ENCODE results near the gene DEFB123. TPM values are rescaled to one million over a fixed set of nuclear protein-coding genes. Genes with fewer than 3 reads are reported as not detected.
"Not testable (repeated sequence)": the region's sequence is repeated elsewhere in the genome, so short reads cannot be mapped to it uniquely, and the experiment has no call there.

Gene DEFB123
- total and polyA plus RNA-seq, 4 experiments from 2014 or later = not detected

DNA sequence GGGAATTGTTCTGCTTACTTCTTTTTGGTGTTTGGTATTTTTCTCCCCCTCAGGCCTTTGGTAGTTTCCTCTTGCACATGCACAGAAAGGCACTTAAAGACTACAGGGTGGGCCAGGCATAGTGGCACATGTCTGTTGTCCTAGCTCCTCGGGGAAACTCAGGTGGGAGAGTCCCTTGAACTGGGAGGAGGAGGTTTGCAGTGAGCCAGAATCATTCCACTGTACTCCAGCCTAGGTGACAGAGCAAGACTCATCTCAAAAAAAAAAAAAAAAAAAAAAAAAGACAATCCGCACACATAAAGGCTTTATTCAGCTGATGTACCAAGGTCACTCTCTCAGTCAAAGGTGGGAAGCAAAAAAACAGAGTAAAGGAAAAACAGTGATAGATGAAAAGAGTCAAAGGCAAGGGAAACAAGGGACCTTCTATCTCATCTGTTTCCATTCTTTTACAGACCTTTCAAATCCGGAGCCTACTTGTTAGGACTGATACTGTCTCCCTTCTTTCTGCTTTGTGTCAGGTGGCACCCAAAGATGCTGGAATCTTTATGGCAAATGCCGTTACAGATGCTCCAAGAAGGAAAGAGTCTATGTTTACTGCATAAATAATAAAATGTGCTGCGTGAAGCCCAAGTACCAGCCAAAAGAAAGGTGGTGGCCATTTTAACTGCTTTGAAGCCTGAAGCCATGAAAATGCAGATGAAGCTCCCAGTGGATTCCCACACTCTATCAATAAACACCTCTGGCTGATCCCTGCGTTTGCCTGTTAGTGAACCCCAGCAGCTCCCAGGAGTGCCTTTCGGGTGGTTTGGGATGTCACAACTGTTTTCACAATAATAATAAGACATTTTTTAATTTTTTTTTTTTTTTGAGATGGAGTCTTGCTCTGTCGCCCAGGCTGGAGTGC, 9.3 kb downstream of the DEFB123 start:
- ChIA-PET POLR2A (ENCODE audit: partially characterized antibody) (no interaction called here), CTCF (ENCODE audit: partially characterized antibody) (interaction anchor here (1.4 to 2.9 kb wide), 2 partner anchors 10 to 53 kb away, joined by 4 to 11 read pairs; no protein-coding TSS in a partner anchor)
- no peak for DNase-seq
- Mint-ChIP-seq H3K4me3 (no peak overlapping the region), H3K27ac (no peak overlapping the region), H3K36me3 (no peaks in the 10 kb centered on the region), H3K4me1 (no peaks in the 10 kb centered on the region), H3K27me3 (peaks cover 5 to 7% of the 10 kb centered on the region in 2 donors), H3K9me3 (no peaks in the 10 kb centered on the region)
- Histone ChIP-seq H3K4me3 (ENCODE audit: low read length in 2 of 2) (no peak overlapping the region), H3K4me1 (ENCODE audit: insufficient read depth, low read length) (no peaks in the 10 kb centered on the region), H3K27me3 (ENCODE audit: insufficient read depth, low read length) (no peaks in the 10 kb centered on the region), H3K36me3 (ENCODE audit: insufficient read depth, low read length) (no peaks in the 10 kb centered on the region), H3K9me3 (ENCODE audit: control insufficient read depth in 1 of 2, low read length in 2 of 2) (no peaks in the 10 kb centered on the region), H3K27ac (ENCODE audit: low read depth, low read length) (no peak overlapping the region)
- intact Hi-C loops (cut with micrococcal nuclease) = no loop called here

DNA sequence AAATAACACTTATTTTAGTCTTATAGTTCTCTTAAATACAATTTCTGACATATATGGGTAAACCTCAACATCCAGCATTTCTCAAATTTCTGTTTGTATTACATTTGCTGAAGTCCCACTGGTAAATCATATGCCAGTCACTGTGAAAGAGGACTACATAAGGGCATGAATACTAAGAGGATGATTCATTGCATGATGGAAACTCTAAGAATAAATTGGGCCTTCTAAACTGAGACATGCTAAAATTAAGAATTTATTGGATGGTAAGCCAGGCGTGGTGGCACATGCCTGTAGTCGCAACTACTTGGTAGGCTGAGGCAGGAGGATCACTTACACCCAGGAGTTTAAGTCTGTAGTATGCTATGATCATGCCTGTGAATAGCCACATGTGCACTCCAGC, 12.1 kb downstream of the DEFB123 start:
- intact Hi-C loops (cut with micrococcal nuclease) = no loop called here
- Mint-ChIP-seq H3K4me1 (no peaks in the 10 kb centered on the region), H3K27ac (no peak overlapping the region), H3K27me3 (peaks cover 6 to 9% of the 10 kb centered on the region in 2 donors), H3K4me3 (no peak overlapping the region), H3K9me3 (no peaks in the 10 kb centered on the region), H3K36me3 (no peaks in the 10 kb centered on the region)
- POLR2A ChIA-PET (ENCODE audit: partially characterized antibody) = no interaction called here
- Histone ChIP-seq H3K27me3 (ENCODE audit: insufficient read depth, low read length) (no peaks in the 10 kb centered on the region), H3K4me3 (ENCODE audit: low read length in 2 of 2) (no peak overlapping the region), H3K9me3 (ENCODE audit: control insufficient read depth in 1 of 2, low read length in 2 of 2) (no peaks in the 10 kb centered on the region), H3K4me1 (ENCODE audit: insufficient read depth, low read length) (no peaks in the 10 kb centered on the region), H3K27ac (ENCODE audit: low read depth, low read length) (no peak overlapping the region), H3K36me3 (ENCODE audit: insufficient read depth, low read length) (no peaks in the 10 kb centered on the region)
- DNase-seq = no peak
- CTCF ChIA-PET (ENCODE audit: partially characterized antibody) = no interaction called here

DNA sequence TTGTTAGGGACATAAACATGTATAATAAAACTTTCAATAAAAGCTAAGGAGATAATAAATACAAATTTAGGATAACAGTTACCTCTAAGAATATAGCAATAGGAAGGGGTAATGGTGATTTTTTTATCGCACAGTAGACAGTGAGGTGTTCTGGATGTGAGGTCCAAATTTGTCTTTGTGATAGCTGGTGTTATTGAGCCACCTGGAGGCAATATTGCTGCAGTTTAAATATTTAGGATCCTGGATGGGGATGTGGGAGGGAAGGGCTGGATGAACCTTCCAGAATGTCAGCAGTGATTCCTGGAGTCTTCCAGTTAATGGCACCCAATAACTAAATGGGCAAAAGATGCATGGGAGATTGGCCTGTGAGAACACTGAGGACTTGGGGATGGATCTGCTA, 13.9 kb downstream of the DEFB123 start:
- no peaks in the 10 kb centered on the region for H3K4me1 ChIP-seq (ENCODE audit: insufficient read depth, low read length)
- intact Hi-C loops (cut with micrococcal nuclease) = no loop called here
- H3K9me3 Mint-ChIP-seq = no peaks in the 10 kb centered on the region
- no peaks in the 10 kb centered on the region for H3K27me3 ChIP-seq (ENCODE audit: insufficient read depth, low read length)
- POLR2A ChIA-PET (ENCODE audit: partially characterized antibody) = no interaction called here
- no peak overlapping the region for H3K27ac Mint-ChIP-seq
- no peaks in the 10 kb centered on the region for H3K36me3 ChIP-seq (ENCODE audit: insufficient read depth, low read length)
- H3K4me3 ChIP-seq (ENCODE audit: low read length in 2 of 2) = no peak overlapping the region
- no peak overlapping the region for H3K27ac ChIP-seq (ENCODE audit: low read depth, low read length)
- no peak overlapping the region for H3K4me3 Mint-ChIP-seq
- CTCF ChIA-PET (ENCODE audit: partially characterized antibody) = interaction anchor here (0.6 kb wide), 1 partner anchor 103 kb away, joined by 3 read pairs; no protein-coding TSS in a partner anchor
- no peaks in the 10 kb centered on the region for H3K9me3 ChIP-seq (ENCODE audit: control insufficient read depth in 1 of 2, low read length in 2 of 2)
- peaks cover 9% of the 10 kb centered on the region in 2 donors for H3K27me3 Mint-ChIP-seq
- H3K36me3 Mint-ChIP-seq = no peaks in the 10 kb centered on the region
- H3K4me1 Mint-ChIP-seq = no peaks in the 10 kb centered on the region
- DNase-seq = no peak

DNA sequence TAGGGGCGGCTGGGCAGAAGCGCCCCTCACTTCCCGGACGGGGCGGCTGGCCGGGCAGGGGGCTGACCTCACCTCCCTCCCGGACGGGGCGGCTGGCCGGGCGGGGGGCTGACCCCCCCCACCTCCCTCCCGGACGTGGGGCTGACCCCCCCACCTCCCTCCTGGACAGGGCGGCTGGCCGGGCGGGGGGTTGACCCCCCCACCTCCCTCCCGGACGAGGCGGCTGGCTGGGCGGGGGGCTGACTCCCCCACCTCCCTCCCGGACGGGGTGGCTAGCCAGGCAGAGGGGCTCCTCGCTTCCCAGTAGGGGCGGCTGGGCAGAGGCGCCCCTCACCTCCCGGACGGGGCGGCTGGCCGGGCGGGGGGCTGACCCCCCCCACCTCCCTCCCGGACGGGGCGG, 30.5 kb downstream of the DEFB123 start:
- H3K4me3 ChIP-seq (ENCODE audit: low read length in 2 of 2); H3K27ac ChIP-seq (ENCODE audit: low read depth, low read length); H3K9me3 ChIP-seq (ENCODE audit: control insufficient read depth in 1 of 2, low read length in 2 of 2); DNase-seq; H3K9me3 Mint-ChIP-seq; H3K4me1 Mint-ChIP-seq; intact Hi-C loops (cut with micrococcal nuclease); H3K36me3 Mint-ChIP-seq; H3K27ac Mint-ChIP-seq; POLR2A ChIA-PET (ENCODE audit: partially characterized antibody); H3K4me1 ChIP-seq (ENCODE audit: insufficient read depth, low read length); CTCF ChIA-PET (ENCODE audit: partially characterized antibody); H3K36me3 ChIP-seq (ENCODE audit: insufficient read depth, low read length); H3K4me3 Mint-ChIP-seq; H3K27me3 ChIP-seq (ENCODE audit: insufficient read depth, low read length): not testable (repeated sequence)
- H3K27me3 Mint-ChIP-seq = peaks cover 13 to 27% of the 10 kb centered on the region in 2 donors

DNA sequence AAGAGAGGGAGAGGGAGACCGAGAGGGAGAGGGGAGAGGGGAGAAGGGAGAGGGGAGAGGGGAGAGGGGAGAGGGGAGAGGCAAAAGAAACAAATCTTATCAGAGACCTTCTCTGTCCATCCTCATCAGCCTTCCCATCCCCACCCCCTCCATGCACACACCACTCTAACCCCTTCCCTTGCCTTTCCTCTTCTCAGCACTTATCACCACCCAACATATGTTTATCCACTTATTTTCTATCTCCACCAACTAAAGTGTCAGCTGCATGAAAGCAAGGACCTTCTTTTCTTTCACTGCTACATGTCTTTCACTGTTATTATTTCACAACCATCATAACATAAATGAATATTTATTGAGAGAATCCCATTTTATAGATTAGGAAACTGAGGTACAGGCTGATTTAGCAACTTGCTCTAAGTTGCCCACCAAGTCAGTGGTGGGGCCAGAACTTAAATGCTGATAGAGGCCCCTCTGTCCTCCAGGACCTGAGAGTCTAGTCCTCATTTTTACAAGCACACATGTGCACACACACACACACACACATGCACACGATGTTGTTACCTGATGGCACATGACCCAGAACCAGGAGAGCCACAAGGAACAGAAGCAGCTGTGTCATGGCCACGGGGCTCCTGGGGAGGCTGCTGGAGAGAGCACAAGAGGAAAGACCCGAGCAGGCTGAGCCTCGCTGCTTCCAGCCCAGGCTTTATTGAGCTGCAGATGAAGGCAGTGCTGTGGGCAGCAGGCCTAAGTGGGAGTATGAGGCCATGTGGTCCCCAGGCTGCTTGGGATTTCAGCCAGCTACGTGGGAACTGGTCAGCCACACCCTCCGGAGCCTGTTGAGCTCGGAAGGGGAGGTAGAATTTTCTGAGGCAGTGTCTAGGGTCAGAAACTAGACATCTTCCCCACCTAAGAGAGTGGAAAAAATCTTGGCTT, 32.2 kb downstream of the DEFB123 start:
- Mint-ChIP-seq H3K27ac (no peak overlapping the region), H3K9me3 (peaks cover 0 to 4% (median 2%) of the 10 kb centered on the region in 8 donors), H3K27me3 (peaks cover 26 to 38% of the 10 kb centered on the region in 2 donors), H3K4me1 (peaks cover 0 to 9% (median 5%) of the 10 kb centered on the region in 4 donors), H3K4me3 (no peak overlapping the region), H3K36me3 (peaks cover 0 to 4% of the 10 kb centered on the region in 2 donors)
- Histone ChIP-seq H3K4me1 (ENCODE audit: insufficient read depth, low read length) (no peaks in the 10 kb centered on the region), H3K27me3 (ENCODE audit: insufficient read depth, low read length) (peaks cover 7% of the 10 kb centered on the region), H3K4me3 (ENCODE audit: low read length in 2 of 2) (no peak overlapping the region), H3K36me3 (ENCODE audit: insufficient read depth, low read length) (no peaks in the 10 kb centered on the region), H3K27ac (ENCODE audit: low read depth, low read length) (no peak overlapping the region), H3K9me3 (ENCODE audit: control insufficient read depth in 1 of 2, low read length in 2 of 2) (no peaks in the 10 kb centered on the region)
- intact Hi-C loops (cut with micrococcal nuclease) = no loop called here
- CTCF ChIA-PET (ENCODE audit: partially characterized antibody) = interaction anchor here (1.7 kb wide), 1 partner anchor 12 kb away, joined by 4 read pairs; no protein-coding TSS in a partner anchor
- DNase-seq = no peak
- POLR2A ChIA-PET (ENCODE audit: partially characterized antibody) = no interaction called here

DNA sequence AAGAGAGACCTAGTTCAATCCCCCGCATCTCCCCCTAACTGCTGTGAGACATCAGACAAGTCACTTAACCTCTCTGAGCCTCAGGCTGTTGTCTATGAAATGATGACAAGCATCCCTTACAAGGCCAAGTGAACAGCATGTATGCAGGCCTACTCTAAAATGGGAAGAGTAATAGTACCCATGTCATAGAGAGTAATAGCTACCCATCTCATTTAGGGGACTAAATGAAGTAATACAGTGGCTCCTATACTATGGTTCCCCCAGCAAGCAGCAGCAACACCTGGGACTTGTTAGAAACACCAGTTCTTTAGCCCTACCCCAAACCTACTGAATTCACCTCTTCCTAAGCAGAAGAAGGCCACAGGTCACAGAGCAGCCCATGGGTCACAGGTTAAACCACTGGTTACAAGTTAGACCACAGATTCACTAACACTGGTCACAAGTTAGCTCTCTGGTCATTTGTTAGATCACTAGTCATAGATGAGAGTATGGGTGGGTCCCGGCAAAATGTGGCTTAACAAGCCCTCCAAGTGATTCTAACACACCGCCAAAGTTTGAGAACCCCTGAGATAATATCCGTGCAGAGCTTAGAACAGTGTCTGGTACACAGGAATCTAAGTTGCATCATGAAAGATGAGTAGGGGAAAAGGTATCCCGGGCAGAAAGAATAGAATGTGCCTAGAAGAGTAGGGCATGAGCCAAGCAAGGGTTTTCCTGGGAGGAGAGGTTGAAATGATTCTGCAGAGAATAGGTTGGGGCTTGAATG, 33.1 kb downstream of the DEFB123 start:
- Histone ChIP-seq H3K36me3 (ENCODE audit: insufficient read depth, low read length) (no peaks in the 10 kb centered on the region), H3K4me1 (ENCODE audit: insufficient read depth, low read length) (no peaks in the 10 kb centered on the region), H3K9me3 (ENCODE audit: control insufficient read depth in 1 of 2, low read length in 2 of 2) (no peaks in the 10 kb centered on the region), H3K27ac (ENCODE audit: low read depth, low read length) (no peak overlapping the region), H3K4me3 (ENCODE audit: low read length in 2 of 2) (no peak overlapping the region), H3K27me3 (ENCODE audit: insufficient read depth, low read length) (peaks cover 7% of the 10 kb centered on the region)
- Mint-ChIP-seq H3K36me3 (peaks cover 0 to 4% of the 10 kb centered on the region in 2 donors), H3K9me3 (peaks cover 0 to 4% (median 2%) of the 10 kb centered on the region in 8 donors), H3K27me3 (peaks cover 26 to 36% of the 10 kb centered on the region in 2 donors), H3K4me3 (no peak overlapping the region), H3K27ac (no peak overlapping the region), H3K4me1 (peaks cover 0 to 9% (median 5%) of the 10 kb centered on the region in 4 donors)
- ChIA-PET POLR2A (ENCODE audit: partially characterized antibody) (no interaction called here), CTCF (ENCODE audit: partially characterized antibody) (interaction anchor here (1.7 kb wide), 1 partner anchor 13 kb away, joined by 4 read pairs; no protein-coding TSS in a partner anchor)
- intact Hi-C loops (cut with micrococcal nuclease) = no loop called here
- no peak for DNase-seq
